K562 (cell line): Measurements from ENCODE around the gene CIAO2B. TPM values are rescaled to one million over a fixed set of nuclear protein-coding genes. Genes with fewer than 3 reads are reported as not detected.

Source experiments
- ATAC-seq: fragments of 200-7000 bp; cut with Tn5 transposase; 3 replicates; pipeline ENCODE4 v1.9.1; 2020; ENCODE audit warnings: moderate library complexity
- BruUV-seq: library from RNA; stranded (reverse); fragments of 400-500 nt; replicated peaks from 2 replicates; lab custom pipeline; 2021; lab: Mats Ljungman, UMichigan
- CTCF ChIA-PET: fragments of 300-600 bp; formaldehyde crosslinking; extraction: SDS; loops from one replicate; lab custom pipeline; 2021; ENCODE audit warnings: low intra/inter-chr PET ratio; lab: Yijun Ruan, JAX
- POLR2A ChIA-PET: fragments of 300-600, 350-650 bp; sonication (Branson Sonifier 250); formaldehyde crosslinking; extraction: SDS; loops from one replicate; lab custom pipeline; 2021; ENCODE audit warnings: antibody characterized with exemption, inconsistent platforms; lab: Yijun Ruan, JAX
- DNase-seq, 4 experiments: peaks; one replicate each; pipeline versions ENCODE4 v3.0.0 to v3.0.0-alpha.2; 2011 to 2018; ENCODE audit warnings: low spot score in 3 of 4, mixed read lengths in 3 of 4; ENCODE audit errors: extremely low read depth in 1 of 4
- FAIRE-seq: peaks from 2 replicates; lab custom pipeline; 2011; peaks lifted over from hg19 to GRCh38; lab: Jason Lieb, UNC
- H2AFZ ChIP-seq: 2 replicates; pipeline ENCODE4 v1.6.0; 2011; ENCODE audit warnings: low read depth, low read length, control low read depth, inconsistent platforms
- H3K27ac ChIP-seq: fragments of 200-600 bp; 3 replicates; pipeline ENCODE4 v1.8.0; 2011; ENCODE audit warnings: low read depth, mild to moderate bottlenecking, control low read depth, inconsistent platforms, low read length, moderate library complexity, mixed read lengths; ENCODE audit errors: extremely low read depth
- H3K27me3 ChIP-seq, 2 experiments: fragments of 300-600 bp in 1 of 2; 2 replicates in 1 of 2; 3 replicates in 1 of 2; pipeline versions ENCODE4 v1.6.0 to v1.8.0; 2011; ENCODE audit warnings: inconsistent platforms in 2 of 2, low read length in 2 of 2, mild to moderate bottlenecking in 1 of 2, mixed read lengths in 1 of 2, moderate library complexity in 1 of 2; ENCODE audit not compliant: control insufficient read depth in 2 of 2, insufficient read depth in 2 of 2
- H3K36me3 ChIP-seq: fragments of 300-600 bp; 3 replicates; pipeline ENCODE4 v1.8.0; 2011; ENCODE audit warnings: mild to moderate bottlenecking, low read length, inconsistent platforms; ENCODE audit not compliant: control insufficient read depth, insufficient read depth
- H3K4me1 ChIP-seq, 2 experiments: fragments of 200-600 bp in 1 of 2; replicated peaks in 1 of 2; 2 replicates in 1 of 2; 3 replicates in 1 of 2; pipeline versions ENCODE4 v1.5.1 to v1.8.0; 2011; ENCODE audit warnings: inconsistent platforms in 2 of 2, low read length in 2 of 2, mild to moderate bottlenecking in 1 of 2, mixed read lengths in 1 of 2, moderate library complexity in 1 of 2; ENCODE audit not compliant: control insufficient read depth in 2 of 2, insufficient read depth in 2 of 2
- H3K4me2 ChIP-seq: 2 replicates; pipeline ENCODE4 v1.6.1; 2011; ENCODE audit warnings: low read length, control low read depth, inconsistent platforms, mixed read lengths; ENCODE audit not compliant: insufficient read depth
- H3K4me3 ChIP-seq: fragments of 200-600 bp; sonication (generic), shearing (Covaris generic); 2 replicates; pipeline ENCODE4 v1.5.1; 2016; ENCODE audit warnings: control low read depth, inconsistent platforms
- H3K79me2 ChIP-seq: fragments of 200-600 bp; 3 replicates; pipeline ENCODE4 v1.8.0; 2011; ENCODE audit warnings: low read length, inconsistent platforms; ENCODE audit not compliant: control insufficient read depth, insufficient read depth
- H3K9ac ChIP-seq, 2 experiments: 2 replicates each; pipeline versions ENCODE4 v1.6.0 to v1.6.1; 2011; ENCODE audit warnings: low read depth in 2 of 2, low read length in 2 of 2, control low read depth in 1 of 2, inconsistent platforms in 1 of 2, mild to moderate bottlenecking in 1 of 2, mixed read lengths in 1 of 2; ENCODE audit not compliant: insufficient read depth in 1 of 2
- H3K9me1 ChIP-seq: one replicate; pipeline ENCODE4 v1.6.0; 2011; ENCODE audit warnings: inconsistent platforms, mild to moderate bottlenecking, low read length, moderate library complexity; ENCODE audit not compliant: control insufficient read depth, insufficient read depth
- H3K9me3 ChIP-seq: replicated peaks from 2 replicates; pipeline ENCODE4 v1.5.1; 2011; ENCODE audit warnings: low read depth, low read length, inconsistent platforms; ENCODE audit not compliant: control insufficient read depth, insufficient read depth
- H4K20me1 ChIP-seq: replicated peaks from 2 replicates; pipeline ENCODE4 v1.6.1; 2011; ENCODE audit warnings: low read length, inconsistent platforms, mixed read lengths; ENCODE audit not compliant: control insufficient read depth, insufficient read depth
- ZC3H11A ChIP-seq: IDR thresholded peaks from 2 replicates; pipeline ENCODE4 v1.6.1; 2012; ENCODE audit warnings: low read depth, low read length, improper control_type of control experiment
- WGBS: fragments of 100-300 bp; shearing (Covaris generic); methylation state at CpG from one replicate; pipeline ENCODE4 v1.1.6; 2016; ENCODE audit warnings: low coverage, mixed read lengths; ENCODE audit not compliant: insufficient coverage; ENCODE audit errors: missing lambda C conversion rate; 5-methylcytosine and 5-hydroxymethylcytosine counted together
- in situ Hi-C: fragments of 300-500 bp; cut with MboI; formaldehyde crosslinking; loops from 4 replicates; pipeline ENCODE4 v1.15.0; 2018; ENCODE audit warnings: inconsistent platforms, mixed read lengths
- intact Hi-C: fragments of 100-400 bp; cut with micrococcal nuclease; formaldehyde crosslinking; loops from 2 replicates; pipeline ENCODE4 v1.14.2; 2022
- polyA plus RNA-seq, 8 experiments: library from polyadenylated mRNA; depleted of rRNA in 4 of 8; stranded (reverse) in 5 of 8; unstranded in 3 of 8; fragments of >200 nt; fragmentation: Nextera tagmentation in 2 of 8; fragmentation: Illumina TruSeq in 1 of 8; extraction: Ambion mirVana in 2 of 8; extraction: Trizol in 1 of 8; gene quantifications; 2 replicates each; pipeline versions ENCODE4 v1.2.1 to v1.2.3, GENCODE V29; 2011 to 2014; ENCODE audit warnings: inconsistent platforms in 1 of 8, missing spikeins in 1 of 8
- total RNA-seq, 7 experiments: library from RNA; depleted of rRNA in 6 of 7; stranded (reverse); fragments of >200 nt in 6 of 7; fragmentation: Illumina TruSeq in 2 of 7; extraction: Trizol in 2 of 7; gene quantifications; 2 replicates each; pipeline versions ENCODE4 v1.2.1 to v1.2.3, GENCODE V29; 2011 to 2021; ENCODE audit warnings: low replicate concordance in 1 of 7
- TF ChIP-seq, protein P1 (sequence below): fragments of 450-650 bp; IDR thresholded peaks from 2 replicates; pipeline ENCODE4 v1.6.1; 2018; ENCODE audit not compliant: partially characterized antibody

The CIAO2B gene
- total and polyA plus RNA-seq, 9 of the 15 experiments (the other 6 are each of a cell fraction or from before 2014, with no cell fraction given) = 86.8 to 182 (median 113) TPM

DNA sequence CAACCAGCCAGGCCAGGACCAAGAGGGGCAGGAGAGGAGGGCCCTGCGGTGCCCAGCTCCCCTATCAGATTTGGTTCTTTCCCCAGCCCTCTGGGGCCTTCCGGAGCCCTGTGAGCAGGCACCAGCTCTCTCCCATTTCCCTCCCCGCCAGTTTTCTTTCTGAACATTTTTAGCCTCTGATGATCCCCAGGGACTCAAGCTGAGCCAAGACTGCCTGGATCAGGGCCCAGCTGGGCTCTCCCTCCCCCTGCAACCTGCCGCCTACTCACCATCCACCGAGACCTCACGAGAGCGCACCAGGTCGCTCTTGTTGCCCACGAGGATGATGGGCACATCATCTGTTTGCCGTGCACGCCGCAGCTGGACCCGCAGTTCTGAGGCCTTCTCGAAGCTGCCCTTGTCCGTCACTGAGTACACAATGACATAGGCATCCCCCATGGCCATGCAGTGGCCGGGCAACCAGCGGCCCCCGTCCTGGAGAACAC is 10.9 kb downstream of the CIAO2B start:
- no peak overlapping the region for H3K27ac ChIP-seq
- intact Hi-C loops (no loop called here), in situ Hi-C loops (no loop called here)
- 0 out of 4 replicates have a peak overlapping the region, but pooled peaks of 1 of the 2 experiments have one; percentile 45 for H3K9ac ChIP-seq
- H3K4me1 ChIP-seq = peaks cover 0 to 33% of the 10 kb centered on the region in 2 experiments; a peak in 3 of 5 replicates
- POLR2A ChIA-PET = no interaction called here
- no peak overlapping the region for H3K4me2 ChIP-seq
- H2AFZ ChIP-seq = no peak overlapping the region
- H3K36me3 ChIP-seq = no peaks in the 10 kb centered on the region
- CTCF ChIA-PET = no interaction called here
- no peaks in the 10 kb centered on the region; the same call in 1 of the 2 replicates for H4K20me1 ChIP-seq
- no peak for DNase-seq
- ATAC-seq = no peak
- FAIRE-seq = no peak
- H3K9me3 ChIP-seq = no peaks in the 10 kb centered on the region
- no peaks in the 10 kb centered on the region for H3K79me2 ChIP-seq
- TF ChIP-seq, protein P1, sequence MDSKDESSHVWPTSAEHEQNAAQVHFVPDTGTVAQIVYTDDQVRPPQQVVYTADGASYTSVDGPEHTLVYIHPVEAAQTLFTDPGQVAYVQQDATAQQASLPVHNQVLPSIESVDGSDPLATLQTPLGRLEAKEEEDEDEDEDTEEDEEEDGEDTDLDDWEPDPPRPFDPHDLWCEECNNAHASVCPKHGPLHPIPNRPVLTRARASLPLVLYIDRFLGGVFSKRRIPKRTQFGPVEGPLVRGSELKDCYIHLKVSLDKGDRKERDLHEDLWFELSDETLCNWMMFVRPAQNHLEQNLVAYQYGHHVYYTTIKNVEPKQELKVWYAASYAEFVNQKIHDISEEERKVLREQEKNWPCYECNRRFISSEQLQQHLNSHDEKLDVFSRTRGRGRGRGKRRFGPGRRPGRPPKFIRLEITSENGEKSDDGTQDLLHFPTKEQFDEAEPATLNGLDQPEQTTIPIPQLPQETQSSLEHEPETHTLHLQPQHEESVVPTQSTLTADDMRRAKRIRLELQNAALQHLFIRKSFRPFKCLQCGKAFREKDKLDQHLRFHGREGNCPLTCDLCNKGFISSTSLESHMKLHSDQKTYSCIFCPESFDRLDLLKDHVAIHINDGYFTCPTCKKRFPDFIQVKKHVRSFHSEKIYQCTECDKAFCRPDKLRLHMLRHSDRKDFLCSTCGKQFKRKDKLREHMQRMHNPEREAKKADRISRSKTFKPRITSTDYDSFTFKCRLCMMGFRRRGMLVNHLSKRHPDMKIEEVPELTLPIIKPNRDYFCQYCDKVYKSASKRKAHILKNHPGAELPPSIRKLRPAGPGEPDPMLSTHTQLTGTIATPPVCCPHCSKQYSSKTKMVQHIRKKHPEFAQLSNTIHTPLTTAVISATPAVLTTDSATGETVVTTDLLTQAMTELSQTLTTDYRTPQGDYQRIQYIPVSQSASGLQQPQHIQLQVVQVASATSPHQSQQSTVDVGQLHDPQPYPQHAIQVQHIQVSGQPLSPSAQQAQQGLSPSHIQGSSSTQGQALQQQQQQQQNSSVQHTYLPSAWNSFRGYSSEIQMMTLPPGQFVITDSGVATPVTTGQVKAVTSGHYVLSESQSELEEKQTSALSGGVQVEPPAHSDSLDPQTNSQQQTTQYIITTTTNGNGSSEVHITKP = peak; percentile 5
- no peak for TF ChIP-seq ZC3H11A
- H3K9me1 ChIP-seq = no peaks in the 10 kb centered on the region
- peaks cover 4 to 48% of the 10 kb centered on the region in 2 experiments; a peak in 2 of 5 replicates for H3K27me3 ChIP-seq
- H3K4me3 ChIP-seq = no peak overlapping the region
- 32% methylated on average over 17 of the region's 18 CpGs for WGBS
- no TSS peak for BruUV-seq
